ENCODE measurements around the gene JAK1. TPM values are rescaled to one million over a fixed set of nuclear protein-coding genes. Genes with fewer than 3 reads are reported as not detected.

The JAK1 gene
- total RNA-seq, 2 donors from 2014 or later = 73.2 to 101 TPM

- Histone ChIP-seq H3K4me3 (no peak overlapping the region), H3K36me3 (no peaks in the 10 kb centered on the region), H3K9me3 (no peaks in the 10 kb centered on the region), H3K9ac (ENCODE audit: low read depth in 2 of 2, low read length in 2 of 2) (no peak overlapping the region), H3K27me3 (no peaks in the 10 kb centered on the region), H3K4me1 (no peaks in the 10 kb centered on the region), H3K27ac (no peak overlapping the region)
- TF ChIP-seq, protein P1, sequence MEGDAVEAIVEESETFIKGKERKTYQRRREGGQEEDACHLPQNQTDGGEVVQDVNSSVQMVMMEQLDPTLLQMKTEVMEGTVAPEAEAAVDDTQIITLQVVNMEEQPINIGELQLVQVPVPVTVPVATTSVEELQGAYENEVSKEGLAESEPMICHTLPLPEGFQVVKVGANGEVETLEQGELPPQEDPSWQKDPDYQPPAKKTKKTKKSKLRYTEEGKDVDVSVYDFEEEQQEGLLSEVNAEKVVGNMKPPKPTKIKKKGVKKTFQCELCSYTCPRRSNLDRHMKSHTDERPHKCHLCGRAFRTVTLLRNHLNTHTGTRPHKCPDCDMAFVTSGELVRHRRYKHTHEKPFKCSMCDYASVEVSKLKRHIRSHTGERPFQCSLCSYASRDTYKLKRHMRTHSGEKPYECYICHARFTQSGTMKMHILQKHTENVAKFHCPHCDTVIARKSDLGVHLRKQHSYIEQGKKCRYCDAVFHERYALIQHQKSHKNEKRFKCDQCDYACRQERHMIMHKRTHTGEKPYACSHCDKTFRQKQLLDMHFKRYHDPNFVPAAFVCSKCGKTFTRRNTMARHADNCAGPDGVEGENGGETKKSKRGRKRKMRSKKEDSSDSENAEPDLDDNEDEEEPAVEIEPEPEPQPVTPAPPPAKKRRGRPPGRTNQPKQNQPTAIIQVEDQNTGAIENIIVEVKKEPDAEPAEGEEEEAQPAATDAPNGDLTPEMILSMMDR (IDR thresholded peaks at IDR 0.05) = no peak
- DNase-seq = no peak
- intact Hi-C loops (cut with DNase I) = no loop called here
Observed at GRCh38 chr1:64975740-64976139, 9.4 kb upstream of the JAK1 start.

GRCh38 chr1:64975127-64975526 is 8.8 kb upstream of the JAK1 start:
- Histone ChIP-seq H3K27ac (no peak overlapping the region), H3K36me3 (no peaks in the 10 kb centered on the region), H3K4me3 (no peak overlapping the region), H3K9ac (ENCODE audit: low read depth in 2 of 2, low read length in 2 of 2) (no peak overlapping the region), H3K9me3 (no peaks in the 10 kb centered on the region), H3K4me1 (no peaks in the 10 kb centered on the region), H3K27me3 (no peaks in the 10 kb centered on the region)
- no peak for DNase-seq
- intact Hi-C loops (cut with DNase I) = no loop called here
- TF ChIP-seq, protein P1 (IDR thresholded peaks at IDR 0.05) = no peak

- H3K4me1 ChIP-seq = no peaks in the 10 kb centered on the region
- no peaks in the 10 kb centered on the region for H3K36me3 ChIP-seq
- intact Hi-C loops (cut with DNase I) = no loop called here
- no peaks in the 10 kb centered on the region for H3K27me3 ChIP-seq
- DNase-seq = no peak
- TF ChIP-seq, protein P1 (IDR thresholded peaks at IDR 0.05) = no peak
- H3K9me3 ChIP-seq = no peaks in the 10 kb centered on the region
- no peak overlapping the region for H3K4me3 ChIP-seq
- no peak overlapping the region for H3K9ac ChIP-seq (ENCODE audit: low read depth in 2 of 2, low read length in 2 of 2)
- H3K27ac ChIP-seq = no peak overlapping the region
Observed at GRCh38 chr1:64974288-64974825, 8.0 kb upstream of the JAK1 start.

DNA sequence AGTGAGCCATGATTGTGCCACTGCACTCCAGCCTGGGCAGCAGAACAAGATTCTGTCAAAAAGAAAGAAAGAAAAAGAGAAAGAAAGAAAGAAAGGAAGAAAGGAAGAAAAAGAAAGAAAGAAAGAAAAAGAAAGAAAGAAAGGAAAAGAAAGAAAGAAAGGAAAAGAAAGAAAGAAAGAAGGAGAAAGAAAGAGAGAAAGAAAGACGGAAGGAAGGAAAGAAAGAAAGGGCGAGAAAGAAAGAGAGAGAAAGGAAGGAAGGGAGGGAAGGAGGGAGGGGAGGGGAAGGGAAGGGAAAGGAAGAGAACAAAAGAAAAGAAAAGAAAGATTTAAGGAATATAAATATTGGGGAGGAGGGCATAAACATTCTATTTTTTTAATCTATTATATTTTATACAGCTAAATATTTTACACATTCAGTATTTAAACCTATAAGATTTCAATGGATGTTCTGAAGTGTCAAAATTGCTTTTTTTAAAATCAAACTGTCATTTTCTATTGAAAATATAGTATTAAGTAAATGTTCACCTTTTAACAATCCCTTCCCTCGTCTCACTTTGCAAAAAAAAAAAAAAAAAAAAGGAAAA is 6.8 kb upstream of the JAK1 start:
- no peak overlapping the region for H3K27ac ChIP-seq

GRCh38 chr1:64969305-64970046 is 3.1 kb upstream of the JAK1 start:
- H3K9ac ChIP-seq (ENCODE audit: low read depth in 2 of 2, low read length in 2 of 2) = no peak overlapping the region
- no peak for DNase-seq
- H3K4me3 ChIP-seq = no peak overlapping the region
- no peaks in the 10 kb centered on the region for H3K36me3 ChIP-seq
- TF ChIP-seq, protein P1 (IDR thresholded peaks at IDR 0.05) = no peak
- no peaks in the 10 kb centered on the region for H3K27me3 ChIP-seq
- intact Hi-C loops (cut with DNase I) = loop anchor here (10.0 kb wide), 1 partner anchor 55 kb away; no protein-coding TSS in a partner anchor
- no peaks in the 10 kb centered on the region for H3K9me3 ChIP-seq
- H3K27ac ChIP-seq = no peak overlapping the region
- no peaks in the 10 kb centered on the region for H3K4me1 ChIP-seq

More for the DNA sequence above, 6.8 kb upstream of the JAK1 start:
- intact Hi-C loops (cut with DNase I) = no loop called here
- Histone ChIP-seq H3K27me3 (no peaks in the 10 kb centered on the region), H3K4me3 (no peak overlapping the region), H3K36me3 (no peaks in the 10 kb centered on the region), H3K9ac (ENCODE audit: low read depth in 2 of 2, low read length in 2 of 2) (no peak overlapping the region), H3K9me3 (no peaks in the 10 kb centered on the region), H3K4me1 (no peaks in the 10 kb centered on the region)
- TF ChIP-seq, protein P1 (IDR thresholded peaks at IDR 0.05) = no peak
- no peak for DNase-seq

All from colonic mucosa (tissue), 4 donors.